SK-MEL-5 (cell line): ENCODE measurements around the gene DAPK2. TPM values are rescaled to one million over a fixed set of nuclear protein-coding genes. Genes with fewer than 3 reads are reported as not detected.

Experiments
- DNase-seq: peaks from one replicate; pipeline ENCODE4 v3.0.0-alpha.2; 2016; ENCODE audit warnings: low read depth, low spot score
- in situ Hi-C: cut with HindIII; loops from 2 replicates; pipeline ENCODE4 v1.10.0; 2016; ENCODE audit warnings: low sequenced_read_pairs, high pct_unique_total_duplicates, low pct_unique_long_range_greater_than_20kb
- total RNA-seq: library from RNA; depleted of rRNA; stranded (reverse); fragments of >200 nt; shearing (Covaris generic); gene quantifications from 2 replicates; pipeline ENCODE4 v1.2.3, GENCODE V29; 2014

The DAPK2 gene
- total RNA-seq, 1 experiment from 2014 or later, result 0.69 TPM

DNA sequence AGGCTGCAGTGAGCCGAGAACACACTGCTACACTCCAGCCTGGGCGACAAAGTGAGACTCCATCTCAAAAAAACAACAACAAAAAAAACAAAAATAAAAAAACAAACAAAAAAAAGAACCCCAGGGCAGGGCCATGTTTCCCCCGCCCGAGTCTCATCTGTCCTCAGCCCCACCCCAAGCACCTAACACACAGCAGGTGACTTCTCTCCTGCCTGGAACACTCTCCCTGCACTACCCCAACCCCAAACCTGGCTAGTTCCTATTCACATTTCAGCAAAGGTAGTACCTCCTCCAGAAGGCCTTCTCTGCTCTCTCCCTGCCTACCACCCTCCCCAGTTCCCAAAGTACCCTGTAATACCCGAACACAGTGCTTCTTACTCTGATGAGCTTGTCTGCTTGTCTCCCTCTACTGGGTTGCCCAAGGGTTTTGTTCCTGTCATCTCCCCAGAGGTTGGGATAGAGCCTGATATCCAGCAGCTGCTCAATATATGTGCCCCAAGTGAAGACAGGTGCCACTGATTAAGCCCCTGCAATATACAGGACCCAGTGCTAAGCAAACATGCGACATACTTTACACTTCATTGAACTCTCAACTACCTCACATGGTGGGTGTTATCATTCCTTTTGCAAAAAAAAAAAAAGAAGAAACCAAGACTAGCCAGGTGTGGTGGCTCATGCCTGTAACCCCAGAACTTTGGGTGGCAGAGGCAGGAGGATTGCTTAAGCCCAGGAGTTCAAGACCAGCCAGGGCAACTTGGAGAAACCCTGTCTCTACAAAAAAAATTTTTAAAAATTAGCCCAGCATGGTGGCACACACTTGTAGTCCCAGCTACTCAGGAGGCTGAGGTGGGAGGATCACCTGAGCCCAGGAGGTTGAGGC, 103.6 kb downstream of the DAPK2 start:
- DNase-seq, result no peak
- in situ Hi-C loops, result no loop called here

- no peak for DNase-seq
- in situ Hi-C loops, result no loop called here
Measured at GRCh38 chr15:63941698-63942465, 104.4 kb downstream of the DAPK2 start.

- in situ Hi-C loops, result no loop called here
- DNase-seq, result no peak
Measured at GRCh38 chr15:63940966-63941620, 105.2 kb downstream of the DAPK2 start.

GRCh38 chr15:63939531-63940130, 106.7 kb downstream of the DAPK2 start:
- in situ Hi-C loops, result no loop called here
- DNase-seq, result no peak

DNA sequence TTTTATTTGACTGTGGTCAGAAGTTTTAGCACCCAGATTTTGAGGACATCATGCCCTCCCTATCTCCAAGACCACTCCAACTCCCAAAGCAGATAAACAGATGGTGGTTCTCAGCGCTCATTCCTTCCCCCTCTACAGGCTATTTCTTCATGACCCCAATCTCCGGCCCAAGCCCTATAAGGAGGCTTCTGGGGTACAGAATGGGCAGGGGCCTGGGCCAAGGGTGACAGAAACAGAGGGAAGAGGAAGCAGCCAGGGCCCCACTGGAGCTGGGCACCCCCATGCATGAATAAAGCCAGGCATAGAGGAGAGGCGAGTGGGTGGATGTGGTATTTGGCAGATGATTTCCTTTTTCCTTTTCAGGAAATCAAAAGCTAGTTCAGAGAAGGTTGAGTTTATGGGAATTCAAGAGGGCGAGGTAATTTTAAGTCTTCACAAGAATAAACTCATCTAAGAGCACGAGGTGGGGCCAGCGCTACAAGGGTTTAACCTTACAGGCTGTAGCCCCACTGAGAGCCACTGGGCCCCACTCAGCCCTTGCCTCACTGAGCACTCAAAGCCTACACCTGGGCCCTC, 107.7 kb downstream of the DAPK2 start:
- no peak for DNase-seq
- in situ Hi-C loops, result no loop called here

DNA sequence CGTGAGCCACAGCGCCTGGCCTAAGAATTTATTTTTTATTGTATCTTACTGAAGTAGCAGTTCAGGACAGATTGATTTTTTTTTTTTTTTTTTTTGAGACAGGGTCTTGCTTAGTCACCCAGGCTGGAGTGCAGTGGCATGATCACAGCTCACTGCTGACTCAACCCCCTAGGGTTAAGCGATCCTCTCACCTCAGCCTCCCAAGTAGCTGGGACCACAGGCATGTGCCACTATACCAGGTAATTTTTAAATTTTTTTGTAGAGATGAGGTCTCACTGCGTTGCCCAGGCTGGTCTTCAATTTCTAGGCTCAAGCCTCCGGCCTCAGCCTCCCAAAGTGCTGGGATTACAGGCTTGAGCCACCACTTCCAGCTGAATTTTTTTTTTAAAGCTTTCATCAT, 112.8 kb downstream of the DAPK2 start:
- DNase-seq, result no peak
- in situ Hi-C loops, result no loop called here

DNA sequence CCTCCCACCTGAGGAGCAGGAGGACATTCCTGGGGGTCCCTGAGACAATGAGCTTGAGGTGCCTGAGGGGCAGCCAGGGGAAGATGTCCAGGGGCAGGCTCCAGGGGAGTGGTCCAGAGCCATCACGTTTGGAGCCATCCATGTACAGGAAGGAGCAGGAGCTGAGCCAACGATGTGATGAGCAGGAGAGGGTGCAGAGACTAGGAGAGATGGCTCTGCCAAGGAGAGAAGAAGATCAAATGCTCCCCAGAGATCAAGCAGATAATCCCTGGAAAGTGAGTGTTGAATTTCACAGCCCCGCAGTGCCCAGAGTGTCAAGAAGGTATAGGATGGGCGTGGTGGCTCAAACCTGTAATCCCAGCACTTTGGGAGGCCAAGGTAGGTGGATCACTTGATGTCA, 114.7 kb downstream of the DAPK2 start:
- in situ Hi-C loops, result no loop called here

GRCh38 chr15:63930034-63930433, 116.3 kb downstream of the DAPK2 start:
- no peak for DNase-seq
- in situ Hi-C loops, result no loop called here

More for the DNA sequence above, 114.7 kb downstream of the DAPK2 start:
- no peak for DNase-seq

DNA sequence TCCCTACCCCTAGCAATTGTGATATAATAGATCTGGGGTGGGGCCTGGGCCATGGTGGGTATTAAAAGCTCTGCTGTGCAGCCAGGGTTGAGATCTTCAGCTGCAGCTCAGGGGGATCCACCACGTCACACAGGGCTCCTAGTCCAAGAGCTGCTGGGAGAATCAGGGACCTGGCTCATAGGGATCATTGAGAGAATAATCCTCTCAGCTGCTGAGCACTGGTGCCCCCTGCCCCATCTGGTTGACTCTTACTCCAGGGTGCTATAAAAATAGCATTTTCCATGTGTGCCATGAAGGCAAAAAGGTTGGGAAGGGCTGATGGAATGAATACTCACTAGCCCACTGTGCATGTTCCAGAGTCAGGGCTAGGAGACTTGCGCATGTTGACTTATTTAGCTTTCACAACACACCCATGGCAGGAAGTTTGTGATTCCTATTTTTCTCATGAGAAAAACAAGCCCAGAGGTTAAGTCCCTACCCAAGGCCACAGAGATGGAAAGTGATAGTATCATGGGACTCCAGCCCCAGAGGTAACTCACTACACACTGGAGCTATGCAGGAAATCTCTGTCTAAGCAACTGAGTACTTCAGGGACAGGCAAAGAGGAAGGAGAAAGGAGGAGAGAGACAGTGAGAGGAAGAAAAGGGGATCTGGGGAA, 118.0 kb downstream of the DAPK2 start:
- in situ Hi-C loops, result no loop called here
- DNase-seq, result no peak

- in situ Hi-C loops, result no loop called here
- no peak for DNase-seq
Measured at GRCh38 chr15:63923993-63924950, 122.0 kb downstream of the DAPK2 start.

- in situ Hi-C loops, result no loop called here
- no peak for DNase-seq
Measured at GRCh38 chr15:63922916-63923315, 123.4 kb downstream of the DAPK2 start.

- in situ Hi-C loops, result no loop called here
- no peak for DNase-seq
Measured at GRCh38 chr15:63922261-63922904, 123.9 kb downstream of the DAPK2 start.

- no peak for DNase-seq
Measured at GRCh38 chr15:63920504-63921175, 125.6 kb downstream of the DAPK2 start.

GRCh38 chr15:63918901-63919348, 127.4 kb downstream of the DAPK2 start:
- in situ Hi-C loops, result no loop called here
- DNase-seq, result no peak

More at GRCh38 chr15:63920504-63921175, 125.6 kb downstream of the DAPK2 start:
- in situ Hi-C loops, result no loop called here

DNA sequence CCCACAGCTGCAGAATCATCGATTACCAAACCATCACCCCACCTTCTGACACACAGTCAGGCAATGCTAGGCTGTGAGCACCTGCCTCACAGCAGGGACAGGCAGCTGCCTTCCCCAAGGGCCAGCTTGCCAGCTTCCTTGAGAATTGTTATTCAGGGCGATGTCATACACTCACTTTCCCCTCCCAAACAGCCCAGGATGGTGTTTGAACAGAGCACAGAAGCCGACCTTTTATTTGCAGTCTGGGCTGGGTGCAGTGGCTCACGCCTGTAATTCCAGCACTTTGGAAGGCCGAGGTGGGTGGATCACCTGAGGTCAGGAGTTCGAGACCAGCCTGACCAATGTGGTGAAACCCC, 128.0 kb downstream of the DAPK2 start:
- DNase-seq, result no peak
- in situ Hi-C loops, result no loop called here
